C4-2B (cell line): ENCODE results near the gene TRAF2.

Experiments used
- CTCF ChIP-seq: fragments of 450-650 bp; conservative IDR thresholded peaks from 2 replicates; pipeline ENCODE4 v1.5.1; 2017; ENCODE audit warnings: mild to moderate bottlenecking
- ZFX ChIP-seq: fragments of 450-650 bp; IDR thresholded peaks from 2 replicates; pipeline ENCODE4 v1.6.1; 2017

GRCh38 chr9:136954270-136955083, 68.2 kb downstream of the TRAF2 start:
- TF ChIP-seq CTCF (no peak), ZFX (no peak)
